HG03045 (cell line): ENCODE data around the gene EIF2B4.
A peak's percentile ranks its signal among the peaks of the same experiment; 100 is the strongest.
"Not testable (repeated sequence)": the region's sequence is repeated elsewhere in the genome, so short reads cannot be mapped to it uniquely, and the experiment has no call there.

Experiments used
- ATAC-seq: cut with Tn5 transposase; IDR thresholded peaks from one replicate; pipeline ENCODE4 v1.9.1; 2021; ENCODE audit warnings: mild to moderate bottlenecking, moderate library complexity; ENCODE audit not compliant: unreplicated experiment

Gene EIF2B4

DNA sequence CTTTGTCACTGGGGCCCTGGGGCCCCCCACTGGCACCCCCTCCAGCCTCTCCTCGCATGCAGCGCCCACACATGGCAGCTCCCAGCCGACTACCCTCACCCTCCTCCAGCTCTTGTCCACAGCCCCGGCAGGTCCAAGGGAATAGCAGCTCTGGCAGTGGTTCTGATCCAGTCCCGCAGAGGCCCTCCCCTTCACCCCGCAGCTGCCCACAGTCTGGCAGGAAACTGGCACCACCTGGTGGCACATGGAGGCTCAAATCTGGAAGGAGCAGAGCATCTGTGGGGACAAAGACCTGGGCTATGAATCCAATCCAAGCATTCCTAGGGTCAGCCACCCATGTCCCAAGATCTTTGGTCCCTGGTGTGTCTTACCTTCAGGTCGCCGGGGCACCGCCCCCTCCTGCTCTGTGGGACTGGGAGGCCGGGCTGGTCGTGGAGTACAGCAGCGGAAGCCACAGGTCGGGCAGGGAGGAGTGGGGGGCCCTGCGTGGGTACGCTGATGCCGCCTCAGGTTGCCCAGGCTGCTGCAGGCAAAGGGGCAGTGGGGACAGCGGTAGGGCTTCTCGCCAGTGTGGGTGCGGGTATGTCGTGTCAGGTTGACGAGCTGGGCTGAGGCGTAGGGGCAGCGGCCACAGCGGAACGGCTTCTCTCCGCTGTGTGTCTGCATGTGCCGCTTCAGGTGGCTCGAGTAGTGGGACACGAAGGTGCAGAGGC lies 8.1 kb upstream of the EIF2B4 start:
- no peak for ATAC-seq

DNA sequence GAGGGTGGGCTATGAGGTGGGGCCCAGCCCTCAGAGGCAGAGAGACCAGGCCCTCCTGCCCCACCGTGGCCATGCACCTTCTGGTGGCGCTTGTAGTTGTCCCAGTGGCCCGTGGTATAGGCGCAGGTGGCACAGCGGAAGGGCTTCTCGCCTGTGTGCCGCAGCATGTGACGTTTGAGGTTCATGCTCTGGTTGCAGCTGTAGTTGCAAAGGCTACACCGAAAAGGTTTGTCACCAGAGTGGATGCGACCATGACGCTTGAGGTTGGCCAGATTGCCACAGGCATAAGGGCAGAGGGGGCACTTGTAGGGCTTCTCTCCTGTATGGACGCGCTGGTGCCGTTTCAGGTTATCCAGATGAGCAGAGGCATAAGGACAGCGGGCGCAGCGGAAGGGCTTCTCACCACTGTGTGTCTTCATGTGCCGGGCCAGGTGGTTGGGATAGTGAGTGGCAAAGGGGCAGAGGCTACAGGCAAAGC lies 7.5 kb upstream of the EIF2B4 start:
- ATAC-seq, result no peak

GRCh38 chr2:27376866-27377617 lies 6.9 kb upstream of the EIF2B4 start:
- no peak for ATAC-seq

DNA sequence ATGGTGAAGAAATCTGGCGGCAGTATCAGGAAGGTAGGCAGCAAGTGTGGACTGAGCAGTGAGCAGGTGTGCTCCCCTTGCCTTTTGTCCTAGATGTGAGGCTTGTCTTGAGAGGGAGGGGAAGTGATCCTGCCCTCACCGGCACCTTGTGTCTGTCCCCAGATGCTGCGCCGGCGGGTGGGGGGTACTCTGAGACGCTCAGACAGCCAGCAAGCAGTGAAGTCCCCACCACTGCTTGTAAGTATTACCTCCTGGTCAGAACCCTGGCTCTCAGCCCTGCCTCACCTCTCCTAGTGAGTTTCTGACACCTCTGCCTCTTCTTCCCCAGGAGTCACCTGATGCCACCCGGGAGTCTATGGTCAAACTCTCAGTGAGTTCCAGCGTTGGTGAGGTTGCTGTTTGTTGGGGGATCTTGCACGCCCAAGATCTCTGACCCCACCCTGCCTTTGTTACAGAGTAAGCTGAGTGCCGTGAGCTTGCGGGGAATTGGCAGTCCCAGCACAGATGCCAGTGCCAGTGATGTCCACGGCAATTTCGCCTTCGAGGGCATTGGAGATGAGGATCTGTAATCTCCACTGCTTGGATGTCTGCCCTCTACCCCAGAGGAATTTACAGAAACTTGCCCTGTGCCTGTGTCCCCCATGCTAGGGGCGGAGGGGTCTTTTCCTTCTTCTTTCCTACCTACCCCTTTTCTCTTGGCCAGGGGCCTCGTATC lies 6.2 kb upstream of the EIF2B4 start:
- ATAC-seq, result no peak

- ATAC-seq, result no peak
Measured at GRCh38 chr2:27375513-27376099, 5.5 kb upstream of the EIF2B4 start.

DNA sequence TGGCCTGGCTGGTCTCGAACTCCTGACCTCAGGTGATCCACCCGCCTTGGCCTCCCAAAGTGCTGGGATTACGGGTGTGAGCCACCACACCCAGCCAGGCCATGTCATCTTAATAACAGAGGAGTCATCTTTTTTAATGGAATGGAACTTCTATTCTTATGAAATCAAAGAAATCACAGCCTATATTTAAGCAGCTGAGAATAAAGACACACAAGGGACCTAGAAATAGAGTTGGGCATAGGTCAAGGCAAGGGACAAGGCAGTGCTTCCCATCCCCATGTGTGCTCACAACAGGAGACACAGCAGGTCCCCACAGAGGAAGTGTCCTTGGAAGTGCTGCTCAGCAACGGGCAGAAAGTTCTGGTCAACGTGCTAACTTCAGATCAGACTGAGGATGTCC lies 3.4 kb upstream of the EIF2B4 start:
- no peak for ATAC-seq

- no peak for ATAC-seq
Measured at GRCh38 chr2:27372937-27373336, 2.8 kb upstream of the EIF2B4 start.

- peak; percentile 36 for ATAC-seq
Measured at GRCh38 chr2:27370816-27371620, 880 bp upstream of the EIF2B4 start.

- peak; percentile 11 for ATAC-seq
Measured at GRCh38 chr2:27369471-27370025, 590 bp downstream of the EIF2B4 start.

DNA sequence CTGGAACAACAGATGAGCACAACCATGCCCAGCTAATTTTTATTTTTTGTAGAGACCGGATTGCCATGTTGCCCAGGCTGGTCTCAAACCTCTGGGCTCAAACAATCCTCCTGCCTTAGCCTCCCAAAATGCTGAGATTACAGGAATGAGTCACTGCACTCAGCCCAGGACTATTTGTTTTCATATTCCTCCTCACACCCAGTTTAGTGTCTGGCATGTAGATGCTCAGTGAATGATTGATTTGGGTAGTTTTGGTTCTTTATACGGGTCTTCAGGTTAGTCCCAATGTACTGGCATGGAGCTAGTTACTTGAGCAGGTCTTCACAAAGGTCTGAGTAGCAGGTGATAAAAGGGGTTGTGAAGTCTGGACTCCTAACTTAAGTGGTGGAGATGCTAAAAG lies 6.2 kb downstream of the EIF2B4 start:
- ATAC-seq, result no peak

DNA sequence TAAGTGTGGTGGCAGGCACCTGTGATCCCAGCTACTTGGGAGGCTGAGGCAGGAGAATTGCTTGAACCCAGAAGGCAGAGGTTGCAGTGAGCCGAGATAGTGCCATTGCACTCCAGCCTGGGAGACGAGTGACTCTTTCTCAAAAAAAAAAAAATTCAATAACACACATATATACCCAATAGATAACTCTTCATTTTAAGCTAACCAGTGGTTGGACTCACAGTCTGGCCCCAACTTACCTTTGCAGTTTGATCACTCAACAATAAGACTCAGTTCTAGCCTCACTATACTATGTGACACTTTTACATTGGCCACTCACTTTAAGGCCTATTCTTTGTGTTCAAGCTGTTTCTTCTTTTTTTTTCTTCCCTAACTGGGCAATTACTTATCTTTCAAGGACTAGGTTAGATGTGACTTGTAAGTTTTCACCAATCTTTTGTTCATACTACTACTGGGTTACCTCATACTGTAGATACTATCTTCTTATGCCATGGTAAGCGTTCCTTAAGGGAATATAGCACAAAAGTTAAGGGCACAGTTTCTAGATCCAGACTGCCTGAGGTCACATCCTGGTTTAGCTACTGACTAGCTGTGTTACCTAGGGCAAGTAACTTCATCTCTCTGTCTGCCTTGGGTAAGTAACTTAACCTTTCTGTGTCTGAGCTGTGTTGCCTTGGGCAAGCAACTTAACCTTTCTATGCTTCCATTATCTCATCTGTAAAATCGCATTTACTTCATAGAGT lies 7.3 kb downstream of the EIF2B4 start:
- no peak for ATAC-seq

DNA sequence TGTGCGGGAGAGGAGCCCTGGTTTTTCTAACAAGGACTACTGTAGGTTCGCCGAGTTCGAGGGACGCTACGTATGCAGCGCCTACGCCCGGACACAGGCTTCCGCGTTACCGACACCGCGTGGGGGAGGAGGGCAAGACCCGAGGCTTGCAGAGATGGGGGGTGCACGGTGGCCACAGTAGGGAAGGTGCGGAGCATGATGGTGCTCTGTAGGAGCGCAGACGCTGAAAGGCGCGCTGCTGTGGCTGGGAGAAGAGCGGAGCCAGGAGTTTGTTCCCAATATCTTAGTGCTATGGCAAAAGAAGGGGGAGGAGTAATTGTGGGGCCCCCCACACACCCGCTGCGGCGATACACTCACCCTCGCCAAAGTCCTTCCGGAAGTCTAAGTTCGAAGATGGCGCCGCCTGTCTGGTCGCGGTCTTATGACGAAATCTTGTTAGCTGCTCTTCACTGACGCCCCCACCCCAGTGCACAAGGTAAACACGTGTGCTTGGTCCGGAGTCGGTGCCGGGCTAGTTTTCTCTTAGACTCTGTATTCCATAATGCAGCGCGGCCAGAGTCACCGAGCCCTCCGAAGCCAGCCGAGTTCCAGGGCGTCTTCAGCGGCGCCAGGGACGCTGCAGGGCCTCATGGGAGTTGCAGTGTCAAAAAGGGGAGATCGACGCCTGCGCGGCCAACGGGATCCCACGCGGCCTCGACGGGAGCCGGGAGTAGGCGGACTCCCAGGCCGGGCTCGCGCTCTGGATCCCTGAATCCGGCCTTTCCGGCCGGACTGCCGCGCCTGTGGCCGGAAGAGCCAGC lies 13.6 kb downstream of the EIF2B4 start, which contains the start of gene GTF3C2:
TSS of gene GTF3C2 (minus strand) at position 383 of the 800 bp plus-strand sequence. CDS start 13,210 bp downstream, outside the sequence.
- peak; percentile 75 for ATAC-seq

DNA sequence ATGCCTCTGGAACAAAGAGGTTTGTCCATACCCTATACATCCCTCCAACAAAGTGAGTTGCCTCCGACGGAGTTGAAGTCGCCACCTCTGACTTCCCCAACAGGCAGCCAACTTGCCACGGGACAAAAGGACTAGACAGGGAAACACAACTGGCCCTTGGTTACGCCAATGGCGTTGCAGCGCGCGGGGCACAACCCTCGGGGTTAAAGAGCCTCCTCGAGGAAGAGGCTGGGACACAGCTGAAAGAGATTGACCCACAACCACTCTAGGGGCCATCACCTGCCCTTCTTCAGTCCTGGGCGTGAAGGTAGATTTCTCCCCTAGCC lies 14.1 kb downstream of the EIF2B4 start:
- peak; percentile 27 for ATAC-seq

- no peak for ATAC-seq
Measured at GRCh38 chr2:27354597-27354927, 15.6 kb downstream of the EIF2B4 start.

GRCh38 chr2:27353762-27354596 lies 16.2 kb downstream of the EIF2B4 start:
- ATAC-seq, result no peak

DNA sequence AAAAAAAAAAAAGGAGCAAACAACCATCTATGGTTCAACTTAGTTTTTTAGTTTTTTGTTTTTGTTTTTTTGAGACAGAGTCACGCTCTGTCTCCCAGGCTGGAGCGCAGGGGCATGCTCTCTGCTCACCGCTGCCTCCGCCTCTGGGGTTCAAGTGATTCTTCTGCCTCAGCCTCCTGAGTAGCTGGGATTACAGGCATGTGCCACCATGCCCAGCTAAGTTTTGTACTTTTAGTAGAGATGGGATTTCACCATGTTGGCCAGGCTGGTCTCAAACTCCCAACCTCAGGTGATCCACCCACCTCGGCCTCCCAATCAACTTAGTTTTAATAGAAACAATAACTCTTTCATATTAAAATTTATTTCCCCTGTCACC lies 16.8 kb downstream of the EIF2B4 start:
- not testable (repeated sequence) for ATAC-seq

DNA sequence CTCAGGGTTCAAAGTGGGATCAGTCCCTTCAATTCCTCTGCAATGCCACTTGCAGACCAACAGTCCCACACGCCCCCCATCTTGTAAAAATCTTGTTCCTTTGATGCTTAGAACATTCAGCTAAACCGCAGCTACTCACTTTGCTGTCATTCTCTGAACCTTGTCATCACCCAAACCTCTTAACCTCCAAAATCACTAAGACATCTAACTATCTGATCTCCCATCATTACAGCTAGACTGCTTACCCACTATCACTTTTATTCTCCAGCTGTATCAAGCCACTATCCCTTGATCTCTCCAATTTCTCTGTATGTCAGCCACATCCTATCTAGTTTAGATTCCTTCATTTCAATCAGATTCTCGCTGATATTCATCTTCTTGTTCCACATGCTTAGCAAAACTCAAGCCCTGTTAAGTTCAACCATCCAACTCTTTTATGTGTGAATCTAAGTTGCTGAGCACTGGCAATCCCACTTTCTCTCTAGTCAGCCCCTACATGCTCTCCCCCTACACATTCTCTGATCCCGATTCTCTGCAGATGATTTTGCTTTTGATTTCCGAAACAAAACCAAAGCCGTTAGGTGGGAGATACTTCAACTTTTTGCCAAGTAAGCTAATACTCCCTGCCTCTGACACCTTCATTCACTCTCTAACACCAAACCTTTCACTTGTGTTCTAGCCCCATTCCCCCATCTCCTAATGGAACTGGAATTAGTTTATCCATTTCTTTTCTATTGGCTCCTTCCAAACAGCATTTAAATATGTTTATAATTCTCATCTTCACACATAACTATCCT lies 18.1 kb downstream of the EIF2B4 start:
- ATAC-seq, result no peak
